Mucosa of rectum (tissue), 2 donors: ENCODE results near the gene NUDT2.

Experiments used
- H3K27ac ChIP-seq, 2 donors: one replicate each; pipeline ENCODE4 v1.7.0; 2013; ENCODE audit warnings: inconsistent platforms in 2 of 2, low read depth in 2 of 2, low read length in 2 of 2
- H3K27me3 ChIP-seq, 2 donors: one replicate each; pipeline ENCODE4 v1.7.0; 2013; ENCODE audit warnings: low read length in 2 of 2; ENCODE audit not compliant: control insufficient read depth in 2 of 2, insufficient read depth in 2 of 2
- H3K36me3 ChIP-seq, 2 donors: one replicate each; pipeline ENCODE4 v1.7.0; 2013; ENCODE audit warnings: low read length in 2 of 2; ENCODE audit not compliant: control insufficient read depth in 2 of 2, insufficient read depth in 2 of 2
- H3K4me1 ChIP-seq, 2 donors: one replicate each; pipeline ENCODE4 v1.7.0; 2013; ENCODE audit warnings: low read length in 2 of 2, mild to moderate bottlenecking in 1 of 2; ENCODE audit not compliant: control insufficient read depth in 2 of 2, insufficient read depth in 2 of 2
- H3K4me3 ChIP-seq, 2 donors: one replicate each; pipeline ENCODE4 v1.7.0; 2013; ENCODE audit warnings: low read length in 2 of 2
- H3K9ac ChIP-seq, 2 donors: one replicate each; pipeline ENCODE4 v1.7.0; 2013; ENCODE audit warnings: low read length in 2 of 2, low read depth in 1 of 2, mild to moderate bottlenecking in 1 of 2
- H3K9me3 ChIP-seq, 2 donors: one replicate each; pipeline ENCODE4 v1.7.0; 2013; ENCODE audit warnings: low read length in 2 of 2; ENCODE audit not compliant: control insufficient read depth in 2 of 2
- donor health status: healthy.
- donor health status: Normal muscosa, but diverticular disease.

NUDT2 gene

GRCh38 chr9:34383904-34384303 lies 54.5 kb downstream of the NUDT2 start:
- no peak overlapping the region for H3K27ac ChIP-seq
- peaks cover 17 to 23% of the 10 kb centered on the region in 2 donors for H3K4me1 ChIP-seq
- H3K36me3 ChIP-seq = no peaks in the 10 kb centered on the region
- H3K4me3 ChIP-seq = no peak overlapping the region
- no peak overlapping the region for H3K9ac ChIP-seq
- H3K27me3 ChIP-seq = no peaks in the 10 kb centered on the region
- no peaks in the 10 kb centered on the region for H3K9me3 ChIP-seq

DNA sequence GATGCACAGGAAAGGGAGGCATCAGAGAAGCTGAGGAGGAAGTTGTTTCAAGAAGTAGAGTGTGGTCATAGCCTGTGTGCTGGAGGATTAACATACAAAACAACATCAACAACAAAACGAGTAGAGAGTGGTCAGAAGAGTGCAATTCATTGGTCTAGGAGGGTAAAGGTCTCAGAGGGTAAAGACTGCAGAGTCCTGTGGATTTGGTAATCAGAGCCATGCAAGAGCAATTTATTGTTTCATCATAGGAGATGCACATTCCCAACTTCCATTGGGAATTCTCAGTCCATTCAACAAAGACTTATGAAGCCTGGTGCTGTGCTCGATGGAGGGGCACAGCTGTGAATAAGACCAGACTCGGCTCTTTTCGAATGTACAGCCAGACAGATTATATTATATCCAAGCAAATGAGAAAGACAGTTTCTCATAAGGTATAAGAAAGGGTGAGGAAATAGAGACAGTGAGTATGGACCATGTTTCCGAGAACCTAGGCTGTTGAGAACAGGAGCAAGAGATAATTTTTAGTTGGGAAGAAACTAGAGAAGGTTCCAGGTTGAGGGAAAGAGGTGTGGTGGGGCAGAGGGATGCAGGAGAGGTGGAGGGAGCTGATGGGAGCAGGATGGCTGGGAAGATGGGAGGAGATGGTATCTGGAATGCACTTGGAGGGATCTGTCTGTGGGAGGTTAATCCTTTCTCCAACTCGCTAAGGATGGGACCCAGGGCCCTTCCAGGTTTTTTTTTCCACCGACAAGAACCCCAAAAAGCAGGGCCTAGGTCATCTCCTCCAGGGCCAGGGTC lies 55.2 kb downstream of the NUDT2 start:
- no peaks in the 10 kb centered on the region for H3K36me3 ChIP-seq
- no peak overlapping the region for H3K9ac ChIP-seq
- H3K27ac ChIP-seq = no peak overlapping the region
- H3K4me1 ChIP-seq = peaks cover 16 to 17% of the 10 kb centered on the region in 2 donors
- no peaks in the 10 kb centered on the region for H3K27me3 ChIP-seq
- H3K9me3 ChIP-seq = no peaks in the 10 kb centered on the region
- no peak overlapping the region for H3K4me3 ChIP-seq

- H3K9ac ChIP-seq = no peak overlapping the region
- no peaks in the 10 kb centered on the region for H3K9me3 ChIP-seq
- no peaks in the 10 kb centered on the region for H3K36me3 ChIP-seq
- H3K27me3 ChIP-seq = no peaks in the 10 kb centered on the region
- no peak overlapping the region for H3K27ac ChIP-seq
- peaks cover 6 to 7% of the 10 kb centered on the region in 2 donors for H3K4me1 ChIP-seq
- H3K4me3 ChIP-seq = no peak overlapping the region
Observed at GRCh38 chr9:34385561-34386230, 56.3 kb downstream of the NUDT2 start.

DNA sequence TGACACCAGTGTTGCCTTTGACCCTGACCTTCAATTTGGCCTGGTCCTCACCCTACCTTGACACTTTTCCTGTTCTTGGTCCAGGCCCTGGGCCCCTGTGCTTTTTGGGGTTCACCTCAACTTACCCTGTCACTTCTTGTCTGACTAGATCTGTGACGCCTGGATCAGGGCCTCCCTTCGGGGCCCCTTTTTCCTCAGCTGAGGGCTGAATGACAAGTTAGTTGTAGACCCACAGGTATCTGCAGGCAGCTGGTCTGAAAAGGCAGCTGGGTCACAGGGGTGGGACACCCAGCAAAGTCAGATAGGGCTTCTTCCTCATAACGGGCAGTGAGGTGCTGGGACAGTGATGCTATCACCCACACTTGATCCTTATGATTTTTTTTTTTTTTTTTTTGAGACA lies 57.3 kb downstream of the NUDT2 start:
- no peak overlapping the region for H3K4me3 ChIP-seq
- no peaks in the 10 kb centered on the region for H3K9me3 ChIP-seq
- H3K36me3 ChIP-seq = no peaks in the 10 kb centered on the region
- H3K9ac ChIP-seq = no peak overlapping the region
- no peak overlapping the region for H3K27ac ChIP-seq
- no peaks in the 10 kb centered on the region for H3K4me1 ChIP-seq
- no peaks in the 10 kb centered on the region for H3K27me3 ChIP-seq

GRCh38 chr9:34387239-34387638 lies 57.9 kb downstream of the NUDT2 start:
- Histone ChIP-seq H3K9ac (no peak overlapping the region), H3K27ac (no peak overlapping the region), H3K4me1 (no peaks in the 10 kb centered on the region), H3K36me3 (no peaks in the 10 kb centered on the region), H3K27me3 (no peaks in the 10 kb centered on the region), H3K4me3 (no peak overlapping the region), H3K9me3 (no peaks in the 10 kb centered on the region)

- no peaks in the 10 kb centered on the region for H3K9me3 ChIP-seq
- no peaks in the 10 kb centered on the region for H3K4me1 ChIP-seq
- H3K4me3 ChIP-seq = no peak overlapping the region
- H3K9ac ChIP-seq = no peak overlapping the region
- no peak overlapping the region for H3K27ac ChIP-seq
- H3K27me3 ChIP-seq = no peaks in the 10 kb centered on the region
- no peaks in the 10 kb centered on the region for H3K36me3 ChIP-seq
Observed at GRCh38 chr9:34392511-34392910, 63.1 kb downstream of the NUDT2 start.
